Parathyroid adenoma (tissue), 2 donors: Measurements from ENCODE around the gene GHDC.

Experiments
- H2AFZ ChIP-seq: fragments of 300-600 bp; sonication (generic); one replicate; pipeline ENCODE4 v1.7.0; 2017; ENCODE audit warnings: antibody characterized with exemption, mild to moderate bottlenecking
- H3K27ac ChIP-seq: fragments of 300-600 bp; sonication (generic); one replicate; pipeline ENCODE4 v1.7.0; 2017
- H3K27me3 ChIP-seq: fragments of 300-600 bp; sonication (generic); one replicate; pipeline ENCODE4 v1.7.0; 2017; ENCODE audit warnings: low read length; ENCODE audit not compliant: control insufficient read depth, insufficient read depth
- H3K36me3 ChIP-seq: fragments of 300-600 bp; sonication (generic); one replicate; pipeline ENCODE4 v1.7.0; 2017; ENCODE audit warnings: low read length; ENCODE audit not compliant: control insufficient read depth, insufficient read depth
- H3K4me1 ChIP-seq: fragments of 300-600 bp; sonication (generic); one replicate; pipeline ENCODE4 v1.7.0; 2017; ENCODE audit warnings: control low read depth
- H3K4me2 ChIP-seq: fragments of 300-600 bp; sonication (generic); one replicate; pipeline ENCODE4 v1.7.0; 2017; ENCODE audit warnings: low read length
- H3K4me3 ChIP-seq: fragments of 300-600 bp; sonication (generic); one replicate; pipeline ENCODE4 v1.7.0; 2017; ENCODE audit warnings: low read depth, low read length
- H3K79me2 ChIP-seq: fragments of 300-600 bp; sonication (generic); one replicate; pipeline ENCODE4 v1.7.0; 2017; ENCODE audit warnings: control low read depth
- H3K9ac ChIP-seq: fragments of 300-600 bp; sonication (generic); one replicate; pipeline ENCODE4 v1.7.0; 2017; ENCODE audit warnings: mild to moderate bottlenecking
- H3K9me3 ChIP-seq: fragments of 300-600 bp; sonication (generic); one replicate; pipeline ENCODE4 v1.7.0; 2017; ENCODE audit warnings: low read length; ENCODE audit not compliant: control insufficient read depth
- CTCF ChIP-seq: fragments of 300-600 bp; sonication (generic); IDR thresholded peaks from one replicate; pipeline ENCODE4 v1.7.0; 2017; ENCODE audit warnings: antibody characterized with exemption, mild to moderate bottlenecking
- donor health status: primary hyperparathyroidism.

The GHDC gene

GRCh38 chr17:42169351-42169750 is 24.9 kb downstream of the GHDC start:
- H3K4me1 ChIP-seq, result no peaks in the 10 kb centered on the region
- no peak overlapping the region for H3K4me3 ChIP-seq
- H3K27me3 ChIP-seq, result no peaks in the 10 kb centered on the region
- H3K36me3 ChIP-seq, result no peaks in the 10 kb centered on the region
- TF ChIP-seq CTCF, result no peak
- no peak overlapping the region for H2AFZ ChIP-seq
- no peaks in the 10 kb centered on the region for H3K9me3 ChIP-seq
- H3K9ac ChIP-seq, result no peak overlapping the region
- H3K79me2 ChIP-seq, result no peaks in the 10 kb centered on the region
- no peak overlapping the region for H3K4me2 ChIP-seq
- no peak overlapping the region for H3K27ac ChIP-seq

GRCh38 chr17:42167807-42168206 is 26.5 kb downstream of the GHDC start:
- Histone ChIP-seq H3K9ac (no peak overlapping the region), H3K36me3 (no peaks in the 10 kb centered on the region), H3K9me3 (no peaks in the 10 kb centered on the region), H3K27ac (no peak overlapping the region), H3K27me3 (no peaks in the 10 kb centered on the region), H3K4me2 (no peak overlapping the region), H3K4me3 (no peak overlapping the region), H2AFZ (no peak overlapping the region), H3K79me2 (no peaks in the 10 kb centered on the region), H3K4me1 (no peaks in the 10 kb centered on the region)
- no peak for TF ChIP-seq CTCF

GRCh38 chr17:42166196-42166763 is 28.0 kb downstream of the GHDC start:
- H3K27me3 ChIP-seq, result no peaks in the 10 kb centered on the region
- no peaks in the 10 kb centered on the region for H3K79me2 ChIP-seq
- H3K36me3 ChIP-seq, result no peaks in the 10 kb centered on the region
- peaks cover 2% of the 10 kb centered on the region for H3K4me1 ChIP-seq
- no peak overlapping the region for H3K27ac ChIP-seq
- no peak for TF ChIP-seq CTCF
- no peak overlapping the region for H3K4me3 ChIP-seq
- no peak overlapping the region for H3K9ac ChIP-seq
- H3K9me3 ChIP-seq, result no peaks in the 10 kb centered on the region
- no peak overlapping the region for H3K4me2 ChIP-seq
- H2AFZ ChIP-seq, result no peak overlapping the region

- no peaks in the 10 kb centered on the region for H3K9me3 ChIP-seq
- H2AFZ ChIP-seq, result no peak overlapping the region
- H3K4me1 ChIP-seq, result peaks cover 4% of the 10 kb centered on the region
- TF ChIP-seq CTCF, result no peak
- H3K27ac ChIP-seq, result no peak overlapping the region
- H3K36me3 ChIP-seq, result no peaks in the 10 kb centered on the region
- no peaks in the 10 kb centered on the region for H3K27me3 ChIP-seq
- H3K4me3 ChIP-seq, result no peak overlapping the region
- H3K4me2 ChIP-seq, result no peak overlapping the region
- H3K9ac ChIP-seq, result no peak overlapping the region
- H3K79me2 ChIP-seq, result no peaks in the 10 kb centered on the region
Measured at GRCh38 chr17:42165751-42166150, 28.5 kb downstream of the GHDC start.

- Histone ChIP-seq H3K9ac (no peak overlapping the region), H3K36me3 (no peaks in the 10 kb centered on the region), H2AFZ (no peak overlapping the region), H3K79me2 (no peaks in the 10 kb centered on the region), H3K4me2 (no peak overlapping the region), H3K9me3 (no peaks in the 10 kb centered on the region), H3K27ac (no peak overlapping the region), H3K4me1 (peaks cover 4% of the 10 kb centered on the region), H3K4me3 (no peak overlapping the region), H3K27me3 (no peaks in the 10 kb centered on the region)
- TF ChIP-seq CTCF, result no peak
Measured at GRCh38 chr17:42163696-42164407, 30.4 kb downstream of the GHDC start.
